HCT116 (cell line): ENCODE data around the gene LRRC46. TPM values are rescaled to one million over a fixed set of nuclear protein-coding genes. Genes with fewer than 3 reads are reported as not detected.

Experiments
- ATAC-seq: fragments of 200-7000 bp; cut with Tn5 transposase; 2 replicates; pipeline ENCODE4 v1.9.1; 2020; ENCODE audit warnings: mild to moderate bottlenecking, moderate library complexity
- BruUV-seq: library from RNA; stranded (reverse); fragments of 400-500 nt; replicated peaks from 2 replicates; lab custom pipeline; 2021; lab: Mats Ljungman, UMichigan
- CTCF ChIA-PET: fragments of 300-600 bp; sonication (Branson Sonifier 250); formaldehyde crosslinking; loops from one replicate; lab custom pipeline; 2021; ENCODE audit warnings: antibody characterized with exemption; lab: Charles Lee
- POLR2A ChIA-PET: fragments of 300-600, 350-600 bp; sonication (Branson Sonifier 250); formaldehyde crosslinking; loops from one replicate; lab custom pipeline; 2021; ENCODE audit warnings: antibody characterized with exemption; lab: Charles Lee
- RAD21 ChIA-PET, 2 experiments: fragments of 300-600 bp; sonication (Branson Sonifier 250); formaldehyde crosslinking; loops; one replicate each; lab custom pipeline; 2023; ENCODE audit warnings: low total read pairs in 2 of 2; ENCODE audit not compliant: uncharacterized antibody in 2 of 2, unreplicated experiment in 2 of 2, low non-redundant PET in 1 of 2; lab: Charles Lee
- DNase-seq: peaks from one replicate; pipeline ENCODE4 v3.0.0-alpha.2; 2010; ENCODE audit warnings: low read depth, low spot score
- H2AFZ ChIP-seq: fragments of 200-600 bp; shearing (Covaris generic), sonication (generic); 2 replicates; pipeline ENCODE4 v1.6.1; 2017; ENCODE audit warnings: low read depth, mixed run types, mixed read lengths, antibody characterized with exemption, low read length; ENCODE audit not compliant: poor library complexity, severe bottlenecking
- H3K27ac ChIP-seq: 2 replicates; pipeline ENCODE4 v1.5.1; 2012; ENCODE audit warnings: low read depth, low read length
- H3K27me3 ChIP-seq: fragments of 200-600 bp; sonication (generic); 2 replicates; pipeline ENCODE4 v1.6.1; 2016; ENCODE audit warnings: mixed run types, low read length, mixed read lengths; ENCODE audit not compliant: insufficient read depth
- H3K36me3 ChIP-seq, 2 experiments: fragments of 200-500 bp in 1 of 2; fragments of 200-600 bp in 1 of 2; sonication (Bioruptor generic) in 1 of 2; sonication (generic) in 1 of 2; 2 replicates each; pipeline versions ENCODE4 v1.5.1 to v1.6.1; 2014 to 2016; ENCODE audit warnings: low read length in 2 of 2, inconsistent platforms in 1 of 2, mixed read lengths in 1 of 2, mixed run types in 1 of 2; ENCODE audit not compliant: insufficient read depth in 2 of 2, control insufficient read depth in 1 of 2
- H3K4me1 ChIP-seq, 2 experiments: fragments of 200-600 bp in 1 of 2; sonication (generic) in 1 of 2; 2 replicates each; pipeline versions ENCODE4 v1.5.1 to v1.6.1; 2012 to 2017; ENCODE audit warnings: low read length in 2 of 2, inconsistent platforms in 1 of 2, mild to moderate bottlenecking in 1 of 2, mixed read lengths in 1 of 2, mixed run types in 1 of 2, moderate library complexity in 1 of 2; ENCODE audit not compliant: insufficient read depth in 2 of 2, control insufficient read depth in 1 of 2
- H3K4me2 ChIP-seq: fragments of 200-600 bp; sonication (generic); 2 replicates; pipeline ENCODE4 v1.6.1; 2017; ENCODE audit warnings: mixed run types, low read length, mixed read lengths
- H3K4me3 ChIP-seq, 2 experiments: fragments of 200-600 bp in 1 of 2; sonication (generic) in 1 of 2; replicated peaks in 1 of 2; 2 replicates each; pipeline ENCODE4 v1.5.1; 2011 to 2016; ENCODE audit warnings: low read length in 2 of 2, control low read depth in 1 of 2, low read depth in 1 of 2, mild to moderate bottlenecking in 1 of 2, mixed read lengths in 1 of 2, mixed run types in 1 of 2
- H3K79me2 ChIP-seq: fragments of 200-600 bp; sonication (generic); 2 replicates; pipeline ENCODE4 v1.6.1; 2017; ENCODE audit warnings: mild to moderate bottlenecking, mixed run types, low read length, moderate library complexity, mixed read lengths; ENCODE audit not compliant: insufficient read depth
- H3K9ac ChIP-seq: fragments of 200-600 bp; sonication (generic); 2 replicates; pipeline ENCODE4 v1.6.1; 2016; ENCODE audit warnings: low read length, mixed read lengths
- H3K9me2 ChIP-seq: fragments of 200-600 bp; sonication (generic), shearing (Covaris generic); 2 replicates; pipeline ENCODE4 v1.6.1; 2017; ENCODE audit warnings: mixed run types, mild to moderate bottlenecking, moderate library complexity; ENCODE audit not compliant: insufficient read depth
- H3K9me3 ChIP-seq, 2 experiments: fragments of 200-500 bp in 1 of 2; fragments of 200-600 bp in 1 of 2; sonication (Bioruptor generic) in 1 of 2; sonication (generic) in 1 of 2; 2 replicates each; pipeline ENCODE4 v1.6.1; 2014 to 2017; ENCODE audit warnings: low read length in 2 of 2, mixed read lengths in 2 of 2, inconsistent platforms in 1 of 2, low read depth in 1 of 2, mild to moderate bottlenecking in 1 of 2, mixed run types in 1 of 2, moderate library complexity in 1 of 2; ENCODE audit not compliant: control insufficient read depth in 1 of 2, insufficient read depth in 1 of 2
- H4K20me1 ChIP-seq: fragments of 200-600 bp; sonication (generic), shearing (Covaris generic); 2 replicates; pipeline ENCODE4 v1.6.1; 2017; ENCODE audit warnings: mixed run types, mild to moderate bottlenecking, moderate library complexity; ENCODE audit not compliant: insufficient read depth
- ATF3 ChIP-seq: IDR thresholded peaks from 2 replicates; pipeline ENCODE4 v1.6.1; 2012
- CBX3 ChIP-seq: IDR thresholded peaks from 2 replicates; pipeline ENCODE4 v1.6.1; 2012; ENCODE audit warnings: low read depth
- CTCF ChIP-seq, 3 experiments: fragments of 200-600 bp in 1 of 3; sonication (generic) in 1 of 3; IDR thresholded peaks in 2 of 3; conservative IDR thresholded peaks in 1 of 3; 2 replicates each; pipeline ENCODE4 v1.5.1; 2012 to 2017; ENCODE audit warnings: low read depth in 2 of 3, low read length in 2 of 3, antibody characterized with exemption in 1 of 3, borderline replicate concordance in 1 of 3, control low read depth in 1 of 3, mild to moderate bottlenecking in 1 of 3, mixed read lengths in 1 of 3, mixed run types in 1 of 3, moderate library complexity in 1 of 3; ENCODE audit not compliant: insufficient read depth in 1 of 3
- ELF1 ChIP-seq: IDR thresholded peaks from 2 replicates; pipeline ENCODE4 v1.6.1; 2012; ENCODE audit warnings: low read depth, borderline replicate concordance
- EZH2 ChIP-seq: fragments of 200-600 bp; sonication (generic); IDR thresholded peaks from 2 replicates; pipeline ENCODE4 v1.6.1; 2017; ENCODE audit warnings: antibody characterized with exemption, mixed run types
- JUND ChIP-seq: IDR thresholded peaks from 2 replicates; pipeline ENCODE4 v1.6.1; 2012
- MAX ChIP-seq: IDR thresholded peaks from 2 replicates; pipeline ENCODE4 v1.6.1; 2012
- POLR2A ChIP-seq: IDR thresholded peaks from 2 replicates; pipeline ENCODE4 v1.7.0; 2011; ENCODE audit warnings: borderline replicate concordance; ENCODE audit not compliant: insufficient read depth, insufficient read length; ENCODE audit errors: extremely low read depth
- POLR2AphosphoS5 ChIP-seq: IDR thresholded peaks from 2 replicates; pipeline ENCODE4 v1.6.1; 2011; ENCODE audit warnings: mild to moderate bottlenecking, low read depth, low read length, moderate library complexity
- RAD21 ChIP-seq: IDR thresholded peaks from 2 replicates; pipeline ENCODE4 v1.6.1; 2012; ENCODE audit warnings: low read depth, mild to moderate bottlenecking
- SIN3A ChIP-seq: IDR thresholded peaks from 2 replicates; pipeline ENCODE4 v1.6.1; 2012; ENCODE audit warnings: low read depth
- SP1 ChIP-seq: IDR thresholded peaks from 2 replicates; pipeline ENCODE4 v1.6.1; 2012; ENCODE audit warnings: low read depth
- SRF ChIP-seq: IDR thresholded peaks from 2 replicates; pipeline ENCODE4 v1.6.1; 2012; ENCODE audit warnings: low read depth
- ZBTB33 ChIP-seq: IDR thresholded peaks from 2 replicates; pipeline ENCODE4 v1.6.1; 2011; ENCODE audit warnings: mild to moderate bottlenecking, low read length, moderate library complexity; ENCODE audit not compliant: insufficient replicate concordance; ENCODE audit errors: extremely low read depth
- intact Hi-C: fragments of 100-400 bp; cut with micrococcal nuclease; formaldehyde crosslinking; loops from 2 replicates; pipeline ENCODE4 v1.10.0; 2022
- total RNA-seq: library from RNA; stranded (reverse); gene quantifications from one replicate; pipeline ENCODE4 v1.2.1, GENCODE V29; 2021; ENCODE audit not compliant: unreplicated experiment

LRRC46 gene
- total RNA-seq, 1 experiment from 2014 or later: 0.76 TPM

- intact Hi-C loops: no loop called here
- Histone ChIP-seq H3K79me2 (no peaks in the 10 kb centered on the region), H4K20me1 (no peaks in the 10 kb centered on the region), H2AFZ (no peak overlapping the region), H3K36me3 (no peaks in the 10 kb centered on the region), H3K9me2 (no peaks in the 10 kb centered on the region), H3K4me3 (no peak overlapping the region), H3K27me3 (no peaks in the 10 kb centered on the region), H3K4me2 (no peak overlapping the region), H3K9ac (no peak overlapping the region), H3K27ac (no peak overlapping the region), H3K9me3 (no peaks in the 10 kb centered on the region), H3K4me1 (peaks cover 2 to 41% of the 10 kb centered on the region in 2 experiments)
- DNase-seq (no peak), ATAC-seq (no peak)
- no peak for TF ChIP-seq MAX
- no peak for TF ChIP-seq CTCF (IDR thresholded peaks at IDR 0.05 in 2 of 3, conservative IDR thresholded peaks at IDR 0.05 in 1 of 3; ENCODE audit: borderline replicate concordance in 1 of 3, insufficient read depth in 1 of 3, low read depth in 2 of 3, low read length in 2 of 3)
- no peak for TF ChIP-seq EZH2
- TF ChIP-seq RAD21: no peak
- TF ChIP-seq JUND: no peak
- no peak for TF ChIP-seq SIN3A
- TF ChIP-seq CBX3: no peak
- TF ChIP-seq POLR2A: no peak
- TF ChIP-seq POLR2AphosphoS5: no peak
- TF ChIP-seq ELF1: no peak
- no peak for TF ChIP-seq ATF3
- no peak for TF ChIP-seq SRF
- TF ChIP-seq SP1: no peak
- TF ChIP-seq ZBTB33: no peak
- no TSS peak for BruUV-seq
- ChIA-PET RAD21 (no interaction called here), POLR2A (interaction anchor here (1.0 kb wide), 1 partner anchor 12 kb away, joined by 3 read pairs; no protein-coding TSS in a partner anchor), CTCF (interaction anchor here (2.3 kb wide), 1 partner anchor 40 kb away, joined by 7 read pairs; no protein-coding TSS in a partner anchor)
Measured at GRCh38 chr17:47882695-47883588, 51.5 kb downstream of the LRRC46 start.
